Left colon (tissue), 2 donors: ENCODE results near the gene FAM210A. TPM values are rescaled to one million over a fixed set of nuclear protein-coding genes. Genes with fewer than 3 reads are reported as not detected.

Experiments used
- ATAC-seq: fragments of 200-7000 bp; cut with Tn5 transposase; one replicate; pipeline ENCODE4 v1.9.1; 2020; ENCODE audit warnings: mild to moderate bottlenecking, moderate library complexity
- DNase-seq, 2 donors: peaks; one replicate each; pipeline ENCODE4 v3.0.0-alpha.2; 2020
- intact Hi-C, 2 donors: fragments of 100-400 bp; cut with DNase I in 1 of 2; cut with micrococcal nuclease in 1 of 2; formaldehyde crosslinking; loops; one replicate each; pipeline versions ENCODE4 v1.11.2 to v1.14.0; 2022; cut with DNase I, micrococcal nuclease
- total RNA-seq, 2 donors: library from RNA; stranded (reverse); fragmentation: NEBNext Ultra II Directional; extraction: Animal tissue kit (Norgen Biotek cat#: 25700); gene quantifications; one replicate each; pipeline ENCODE4 v1.2.1, GENCODE V29; 2021
- donor health status: DM: no; HTN: no; CAD: no.
- donor health status: DM: yes; HTN: yes; CAD: no.

Gene FAM210A
- total RNA-seq, 2 donors from 2014 or later = 14.8 to 14.9 TPM

DNA sequence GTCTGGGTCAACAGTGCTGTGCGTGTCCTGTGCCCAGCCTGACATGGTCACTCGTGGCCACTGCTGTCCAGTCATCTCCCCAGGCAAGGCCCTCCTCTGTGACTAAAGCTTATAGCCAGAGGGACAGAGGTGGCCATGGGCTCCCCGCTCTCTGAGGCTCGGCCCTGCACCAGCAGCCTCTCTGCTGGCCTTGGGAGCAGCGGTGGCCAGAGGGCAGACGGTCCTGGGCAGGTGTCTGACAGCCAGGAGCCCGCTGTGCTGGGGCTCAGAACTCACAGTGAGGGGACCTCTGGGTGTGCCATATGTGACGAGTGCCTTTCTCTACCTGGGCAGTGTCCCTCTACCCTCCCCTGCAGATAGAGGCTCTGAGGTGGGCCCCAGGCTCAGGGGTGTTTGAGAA is 98.7 kb downstream of the FAM210A start:
- intact Hi-C loops = no loop called here
- ATAC-seq = no peak
- DNase-seq = no peak

- intact Hi-C loops = no loop called here
- DNase-seq = no peak
- no peak for ATAC-seq
Observed at GRCh38 chr18:13626544-13626908, 99.8 kb downstream of the FAM210A start.

GRCh38 chr18:13625843-13626543 is 100.4 kb downstream of the FAM210A start:
- ATAC-seq = no peak
- intact Hi-C loops = no loop called here
- no peak for DNase-seq

DNA sequence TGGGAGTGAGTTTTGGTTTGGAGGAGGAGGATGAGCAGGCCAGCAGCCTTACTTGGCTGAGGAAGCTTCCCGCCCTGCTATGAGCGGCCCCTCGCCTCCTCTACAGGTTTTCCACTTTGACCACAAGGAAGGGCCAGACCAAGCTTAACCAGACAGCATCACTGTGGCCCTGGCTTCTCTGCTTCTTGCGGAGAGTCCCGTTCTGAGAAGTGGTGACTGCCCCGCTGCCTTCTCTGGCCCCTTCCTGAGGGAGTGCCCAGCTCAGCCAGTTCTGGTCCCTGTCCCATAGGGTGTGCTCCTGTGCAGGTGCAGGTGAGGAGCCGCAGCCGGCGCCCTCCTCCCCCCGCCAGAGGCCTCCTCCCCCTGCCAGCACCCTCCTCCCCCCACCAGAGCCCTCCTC is 101.0 kb downstream of the FAM210A start:
- ATAC-seq (no peak), DNase-seq (no peak)
- intact Hi-C loops = no loop called here

- ATAC-seq = no peak
- intact Hi-C loops = no loop called here
- no peak for DNase-seq
Observed at GRCh38 chr18:13624563-13625237, 101.7 kb downstream of the FAM210A start.

DNA sequence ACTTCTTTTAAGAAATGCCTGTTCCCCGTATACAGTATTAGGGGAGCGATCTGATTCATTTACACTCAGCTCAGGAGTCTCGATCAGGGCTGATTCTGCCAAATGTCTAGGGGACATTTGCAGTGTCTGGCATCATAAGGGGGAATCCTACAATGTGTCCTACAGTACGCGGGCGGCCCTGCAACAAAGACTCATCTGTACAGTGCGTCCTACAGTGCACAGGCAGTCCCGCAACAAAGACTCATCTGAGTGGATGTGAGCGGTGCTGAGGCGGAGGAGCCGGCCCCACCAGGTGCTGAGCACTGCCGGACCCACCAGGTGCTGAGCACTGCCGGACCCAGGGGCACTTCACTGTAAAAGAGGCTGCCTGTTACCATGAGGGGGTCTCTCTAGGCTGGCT is 102.5 kb downstream of the FAM210A start:
- ATAC-seq = no peak
- DNase-seq = no peak
- intact Hi-C loops = no loop called here

DNA sequence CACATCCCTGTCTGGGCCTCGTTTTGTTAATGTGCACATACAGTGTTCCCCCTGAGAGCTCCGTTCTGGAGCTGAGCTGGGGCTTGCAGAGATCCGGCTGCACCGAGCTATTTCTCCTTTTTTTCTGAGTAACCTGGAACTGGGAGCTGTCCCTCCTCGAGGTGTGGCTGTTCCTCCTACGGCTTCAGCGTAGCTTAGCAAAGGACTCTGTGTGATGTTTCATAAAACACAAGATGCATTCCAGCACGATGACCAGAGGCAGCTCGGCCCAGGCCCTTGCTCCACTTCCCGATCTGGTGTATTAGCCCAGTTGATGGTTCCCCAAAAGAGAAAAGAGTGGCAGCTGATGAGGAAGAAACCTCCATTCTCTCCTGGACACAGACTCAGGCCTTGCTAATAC is 103.0 kb downstream of the FAM210A start:
- intact Hi-C loops = no loop called here
- DNase-seq (no peak), ATAC-seq (no peak)

DNA sequence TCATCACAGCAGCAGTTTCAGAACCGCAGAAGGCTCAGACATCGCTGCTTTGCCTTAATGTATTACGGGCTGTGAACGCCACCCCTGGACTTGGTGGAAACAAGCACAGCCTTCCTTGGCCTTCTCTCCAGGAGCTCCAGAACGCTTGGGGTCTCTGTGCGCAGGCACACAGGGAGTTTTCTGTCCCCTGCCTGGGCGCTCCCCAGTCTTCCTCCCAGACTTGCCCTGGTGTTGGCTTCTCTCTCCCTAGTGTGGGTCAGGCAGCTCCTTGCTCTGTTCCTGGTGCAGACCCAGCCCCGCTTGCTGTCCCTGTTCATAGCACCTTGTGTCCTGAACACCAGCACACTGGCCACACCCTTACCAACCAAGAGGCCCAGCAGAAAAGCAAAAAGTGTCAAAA is 103.6 kb downstream of the FAM210A start:
- intact Hi-C loops = no loop called here

DNA sequence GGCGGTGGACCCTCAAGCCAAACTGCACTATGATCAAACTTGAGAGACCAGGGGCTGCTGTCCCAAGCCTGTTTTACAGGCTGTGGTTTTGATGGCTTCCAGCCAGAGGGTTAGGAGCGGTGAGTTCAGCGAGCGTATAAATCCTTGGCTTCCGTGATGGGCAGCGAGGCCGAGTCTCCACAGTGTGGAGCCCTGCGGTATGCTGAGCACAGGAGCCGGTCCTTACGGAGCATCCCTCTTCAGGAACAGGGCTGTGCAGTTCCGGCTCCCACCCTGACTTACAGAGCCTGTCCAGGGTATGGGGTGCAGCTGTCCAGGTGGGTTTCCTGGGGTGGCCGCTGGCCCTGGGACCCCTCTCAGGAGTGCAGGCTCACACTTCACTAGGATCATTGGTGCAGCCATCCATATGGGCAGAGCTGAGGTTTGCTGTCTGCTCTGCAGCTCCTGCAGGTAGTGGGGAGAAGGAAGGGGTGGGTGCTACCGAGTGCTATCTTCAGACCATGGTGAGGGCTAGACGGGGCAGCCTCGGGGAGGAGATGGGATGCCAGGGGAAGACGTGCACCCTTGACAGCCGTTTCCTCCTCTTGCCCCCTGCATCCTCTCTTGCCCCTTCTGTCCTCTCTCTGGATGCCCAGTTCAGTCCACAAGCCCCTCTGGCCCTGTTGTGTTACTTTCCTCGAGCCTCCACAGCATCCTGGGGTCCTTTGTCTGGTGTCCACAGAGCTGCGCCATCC is 104.3 kb downstream of the FAM210A start:
- intact Hi-C loops = no loop called here
- DNase-seq = no peak
- no peak for ATAC-seq

More for the DNA sequence above, 103.6 kb downstream of the FAM210A start:
- ATAC-seq = no peak
- DNase-seq = no peak

GRCh38 chr18:13621446-13621849 is 104.9 kb downstream of the FAM210A start:
- intact Hi-C loops = no loop called here
- ATAC-seq (no peak), DNase-seq (no peak)

DNA sequence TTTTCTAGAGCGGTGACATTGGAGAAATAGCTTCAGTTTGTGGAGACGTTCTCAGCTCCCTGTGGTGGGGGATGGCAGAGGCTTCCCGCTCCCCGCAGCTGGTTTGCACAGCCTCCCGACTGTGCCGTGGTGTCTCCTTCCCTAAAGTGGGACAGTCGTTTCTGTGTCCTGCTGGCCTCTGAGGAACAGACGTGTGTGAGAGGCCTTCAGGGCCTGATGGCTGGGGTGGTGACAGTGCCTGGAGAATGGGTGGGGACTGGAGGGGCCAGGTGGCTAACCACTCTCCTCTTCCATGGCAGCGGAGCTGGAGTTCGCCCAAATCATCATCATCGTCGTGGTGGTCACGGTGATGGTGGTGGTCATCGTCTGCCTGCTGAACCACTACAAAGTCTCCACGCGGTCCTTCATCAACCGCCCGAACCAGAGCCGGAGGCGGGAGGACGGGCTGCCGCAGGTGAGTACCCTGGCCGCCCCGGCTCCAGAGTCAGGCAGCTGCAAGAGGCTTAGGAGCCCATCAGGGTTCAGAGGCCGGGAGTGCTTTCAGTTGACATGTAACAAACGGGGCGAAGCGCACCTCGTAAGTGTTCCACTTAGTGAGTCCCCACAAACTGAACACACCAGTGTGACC is 105.4 kb downstream of the FAM210A start:
- intact Hi-C loops = no loop called here
- no peak for DNase-seq

GRCh38 chr18:13620206-13620672 is 106.1 kb downstream of the FAM210A start:
- no peak for ATAC-seq
- DNase-seq = no peak
- intact Hi-C loops = no loop called here

More for the DNA sequence above, 105.4 kb downstream of the FAM210A start:
- no peak for ATAC-seq

DNA sequence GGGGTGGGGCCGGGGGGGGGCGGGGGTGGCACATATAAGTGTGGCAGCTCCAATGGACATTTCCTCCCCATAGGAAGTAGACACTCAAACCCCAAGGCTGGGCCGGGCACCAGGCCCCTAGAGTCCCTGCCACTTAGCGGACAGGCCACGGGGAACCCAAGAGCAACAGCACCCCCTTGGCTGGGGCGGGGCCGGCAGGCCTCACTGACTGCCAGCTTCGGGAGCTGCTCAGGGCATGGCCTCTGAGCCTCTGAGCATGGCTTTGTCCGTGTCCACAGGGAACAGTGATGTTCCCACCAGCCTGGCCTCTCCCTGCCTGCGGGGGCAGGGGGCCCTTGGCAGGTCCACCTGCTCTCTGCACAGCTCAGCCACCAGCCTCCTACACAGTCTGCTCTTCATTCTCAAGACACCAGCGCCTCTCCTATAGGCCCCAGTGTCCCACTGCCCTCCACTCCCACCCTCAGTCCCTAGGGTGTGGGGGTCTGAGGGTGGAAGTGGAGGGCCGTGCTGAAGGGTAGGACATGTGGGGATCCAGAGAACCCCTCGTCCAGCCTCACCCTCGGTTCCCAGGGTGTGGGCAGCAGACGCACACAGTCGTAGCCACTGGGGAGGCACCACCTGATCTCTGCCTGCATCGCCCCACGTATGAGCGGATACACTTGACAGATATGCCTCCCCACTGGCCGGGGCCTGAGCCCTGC is 106.7 kb downstream of the FAM210A start:
- ATAC-seq (no peak), DNase-seq (no peak)
- intact Hi-C loops = no loop called here

DNA sequence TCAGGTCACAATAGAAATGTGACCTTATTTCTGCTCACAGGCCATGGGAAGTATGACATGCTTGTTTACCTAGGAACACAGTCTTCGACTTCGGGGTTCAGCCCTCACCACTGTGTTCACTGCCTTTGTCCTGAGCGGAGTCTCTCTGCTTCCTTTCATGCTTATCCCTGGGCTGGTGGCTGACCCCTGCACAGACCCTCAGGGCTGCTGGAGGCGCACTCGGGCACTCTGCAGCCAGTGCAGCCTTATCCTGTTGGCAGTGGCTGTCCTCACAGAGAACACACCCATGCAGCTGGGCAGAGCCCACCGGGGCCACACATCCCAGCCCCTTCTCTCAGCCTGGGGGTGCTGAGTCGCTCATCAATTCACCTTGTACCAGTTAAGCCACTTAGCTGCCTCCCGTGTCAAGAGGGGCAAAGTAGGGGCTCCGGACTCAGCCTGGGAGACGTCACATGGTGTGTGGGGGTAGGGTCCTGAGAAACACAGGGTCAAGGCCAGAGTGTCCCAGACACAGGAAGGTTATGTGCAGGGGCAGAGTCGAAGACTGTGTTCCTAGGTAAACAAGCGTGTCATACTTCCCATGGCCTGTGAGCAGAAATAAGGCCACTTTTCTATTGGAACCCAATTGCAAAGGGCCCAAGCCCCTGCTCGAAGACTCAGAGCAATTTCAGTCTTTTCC is 107.5 kb downstream of the FAM210A start:
- no peak for DNase-seq
- no peak for ATAC-seq
- intact Hi-C loops = no loop called here

DNA sequence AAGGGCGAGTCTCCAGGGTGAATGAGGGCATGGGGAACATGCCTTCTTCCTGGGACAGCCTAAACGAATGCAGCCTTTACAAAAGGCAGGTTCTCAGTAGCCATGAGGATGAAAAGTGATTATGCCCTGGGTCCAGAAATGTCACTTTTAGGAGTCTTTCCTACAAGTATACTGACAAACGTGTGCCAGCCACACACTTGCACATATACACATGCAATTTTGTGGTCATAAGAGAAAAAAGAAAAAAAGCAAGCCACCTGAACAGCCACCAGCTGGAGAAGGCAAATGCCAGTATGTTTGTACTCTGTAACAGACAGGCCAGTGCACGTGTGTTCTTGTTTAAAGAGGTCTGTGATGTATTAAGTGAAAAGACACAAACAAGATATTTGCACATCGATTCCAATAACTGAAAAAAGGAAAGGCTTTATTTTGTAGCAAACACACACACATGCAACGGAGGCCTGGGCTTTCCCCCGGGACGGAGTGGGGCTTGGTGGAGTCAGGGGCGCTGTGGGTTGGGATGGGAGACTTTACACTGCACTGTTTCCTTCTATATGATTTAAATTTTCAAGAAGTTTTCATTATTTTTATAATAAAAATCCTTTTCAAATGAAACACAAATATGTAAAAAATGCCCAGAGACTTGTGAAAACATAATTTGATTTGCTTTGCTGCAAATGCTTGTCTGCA is 108.4 kb downstream of the FAM210A start:
- ATAC-seq (no peak), DNase-seq (no peak)
- intact Hi-C loops = no loop called here

- no peak for ATAC-seq
- DNase-seq = no peak
- intact Hi-C loops = no loop called here
Observed at GRCh38 chr18:13616525-13617035, 109.8 kb downstream of the FAM210A start.

DNA sequence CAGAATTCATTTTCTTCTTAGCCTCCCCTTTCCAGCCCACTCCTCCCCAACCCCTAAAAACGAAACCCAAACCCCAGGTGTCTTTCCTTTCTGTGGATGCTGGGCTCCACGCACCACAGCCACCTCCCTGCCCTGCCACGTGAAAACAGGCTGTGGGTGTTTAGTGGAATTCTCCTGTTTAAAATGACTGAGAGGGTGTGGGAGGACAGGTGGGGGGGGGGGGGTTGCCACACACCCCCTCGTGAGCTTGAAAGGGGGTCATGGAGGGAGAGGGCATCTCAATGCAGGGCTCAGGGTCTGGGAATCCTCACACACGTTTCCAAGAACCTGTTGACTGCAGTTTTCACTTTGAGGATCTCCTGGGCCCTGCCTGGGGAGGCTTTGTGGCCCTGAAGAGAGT is 110.3 kb downstream of the FAM210A start:
- intact Hi-C loops = no loop called here
- no peak for ATAC-seq
- no peak for DNase-seq

DNA sequence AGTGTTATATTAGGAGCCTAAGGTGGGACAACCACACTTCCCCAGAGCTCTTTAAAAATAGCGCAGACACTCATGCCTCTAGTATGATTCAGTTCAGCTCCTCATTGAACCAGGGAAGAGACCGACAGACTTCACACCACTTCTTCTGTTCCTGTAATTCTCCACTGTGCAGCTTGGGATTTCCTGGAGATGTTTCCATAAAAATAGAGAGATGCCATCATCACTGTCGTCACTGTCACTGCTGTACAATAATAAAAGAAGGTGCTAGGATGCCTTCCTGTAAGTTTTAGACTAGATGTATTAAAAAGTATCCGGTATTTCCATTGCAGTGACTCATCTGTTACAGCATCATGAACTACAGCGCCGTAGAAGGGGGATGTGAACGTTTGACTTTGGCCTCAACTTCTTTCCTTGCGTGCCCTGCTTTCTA is 110.9 kb downstream of the FAM210A start:
- intact Hi-C loops = no loop called here
- DNase-seq (no peak), ATAC-seq (no peak)
